Measurements from ENCODE around the gene TRIM3. TPM values are rescaled to one million over a fixed set of nuclear protein-coding genes. Genes with fewer than 3 reads are reported as not detected.

The TRIM3 gene
- total and polyA plus RNA-seq, 2 of the 8 experiments (the other 6 are each of a cell fraction or from before 2014, with no cell fraction given) = 10.7 to 14.3 TPM

DNA sequence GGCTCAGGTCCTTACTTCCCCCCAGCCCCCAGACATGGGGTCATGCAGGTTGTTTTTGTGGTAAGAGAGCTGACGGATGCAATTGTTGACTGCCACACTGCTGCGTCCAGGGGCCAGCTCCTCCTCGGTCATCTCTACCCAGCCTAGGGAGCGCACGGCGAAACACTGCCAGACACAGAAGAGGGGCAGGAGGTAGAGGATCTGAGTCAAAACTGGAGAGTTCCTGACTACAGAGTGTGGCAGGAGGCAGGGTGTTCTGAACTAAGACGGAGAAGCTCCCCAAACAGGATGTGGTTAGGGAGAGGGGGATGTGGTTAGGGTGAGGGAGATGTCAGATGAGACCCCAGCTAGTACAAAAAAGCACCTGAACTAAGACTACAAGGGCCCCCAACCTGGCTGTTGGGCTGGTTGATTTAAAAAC, 71.2 kb downstream of the TRIM3 start:
- TF ChIP-seq JUN (IDR thresholded peaks at IDR 0.05; ENCODE audit: low read depth, low read length) = no peak
- TF ChIP-seq SIN3A (conservative IDR thresholded peaks at IDR 0.05 in 1 of 2, IDR thresholded peaks at IDR 0.05 in 1 of 2; ENCODE audit: low read depth in 1 of 2, low read length in 2 of 2) = no peak
- no peak for TF ChIP-seq RBBP5 (IDR thresholded peaks at IDR 0.05; ENCODE audit: borderline replicate concordance, low read depth, low read length)
- no peak for TF ChIP-seq SIX5 (IDR thresholded peaks at IDR 0.05; ENCODE audit: low read depth, low read length)
- no peak for TF ChIP-seq CTBP2 (IDR thresholded peaks at IDR 0.05; ENCODE audit: borderline replicate concordance, insufficient read depth, insufficient read length, low read length)
- no peak for TF ChIP-seq SP4 (IDR thresholded peaks at IDR 0.05; ENCODE audit: low read length)
- Histone ChIP-seq H3K23ac (ENCODE audit: insufficient read length) (no peak overlapping the region), H3K9me3 (ENCODE audit: insufficient read depth in 2 of 2, low read depth in 1 of 2, low read length in 1 of 2) (no peaks in the 10 kb centered on the region), H3K18ac (ENCODE audit: extremely low read depth, low read length) (no peak overlapping the region), H3K14ac (ENCODE audit: insufficient read length) (no peak overlapping the region), H3K79me2 (ENCODE audit: control insufficient read depth in 1 of 2, insufficient read depth in 2 of 2, low read length in 2 of 2) (no peaks in the 10 kb centered on the region), H2BK15ac (ENCODE audit: low read length) (no peak overlapping the region), H3K4me1 (replicated peaks in 1 of 4; ENCODE audit: control insufficient read depth in 3 of 4, insufficient read depth in 4 of 4, low read length in 3 of 4) (peaks cover 8 to 15% (median 10%) of the 10 kb centered on the region in 4 experiments), H4K8ac (ENCODE audit: extremely low read depth, insufficient read depth, low read length) (no peak overlapping the region), H3K23me2 (ENCODE audit: low read depth, low read length) (no peaks in the 10 kb centered on the region), H2AFZ (ENCODE audit: low read length) (no peak overlapping the region), H2AK5ac (ENCODE audit: low read depth, low read length) (no peak overlapping the region), H3K36me3 (ENCODE audit: control insufficient read depth in 2 of 4, insufficient read depth in 4 of 4, low read length in 3 of 4) (peaks cover 0 to 2% (median 0%) of the 10 kb centered on the region in 4 experiments; a peak in 1 of 8 replicates), H4K20me1 (replicated peaks in 1 of 2; ENCODE audit: control insufficient read depth in 1 of 2, insufficient read depth in 2 of 2, low read length in 2 of 2) (peaks cover 2 to 12% of the 10 kb centered on the region in 2 experiments), H3K27ac (ENCODE audit: low read depth, low read length) (no peak overlapping the region), H3K9ac (replicated peaks in 1 of 4; ENCODE audit: extremely low read depth in 1 of 4, low read depth in 3 of 4, low read length in 3 of 4) (no peak overlapping the region), H2BK20ac (ENCODE audit: low read length) (no peak overlapping the region), H3K27me3 (replicated peaks in 1 of 4; ENCODE audit: control insufficient read depth in 3 of 4, extremely low read depth in 1 of 4, insufficient read depth in 3 of 4, low read length in 3 of 4) (no peaks in the 10 kb centered on the region), H4K5ac (ENCODE audit: insufficient read length, low read depth, low read length) (no peak overlapping the region), H3K4me2 (ENCODE audit: insufficient read depth in 1 of 2, low read depth in 2 of 2, low read length in 2 of 2) (no peak overlapping the region), H3K56ac (replicated peaks; ENCODE audit: insufficient read length, low read depth, low read length) (no peak overlapping the region), H2BK12ac (ENCODE audit: low read depth, low read length) (no peak overlapping the region), H2BK5ac (ENCODE audit: low read depth, low read length) (no peak overlapping the region), H4K91ac (replicated peaks; ENCODE audit: insufficient read length, low read length) (no peak overlapping the region), H2BK120ac (replicated peaks; ENCODE audit: low read depth, low read length) (no peak overlapping the region), H3K4ac (replicated peaks; ENCODE audit: insufficient read length, low read depth, low read length) (no peak overlapping the region), H3K79me1 (ENCODE audit: low read depth, low read length) (no peaks in the 10 kb centered on the region), H3K4me3 (ENCODE audit: extremely low read depth in 1 of 4, insufficient read depth in 2 of 4, low read depth in 3 of 4, low read length in 4 of 4) (no peak overlapping the region)
- CTCF ChIA-PET (ENCODE audit: partially characterized antibody) = interaction anchor here (0.7 to 9.5 kb wide), 9 partner anchors 10 to 103 kb away, joined by 3 to 79 read pairs (median 10); partner anchors contain the start of gene HPX
- 90% methylated on average over 7 of the region's 7 CpGs; no CpG with 5 or more reads in 1 of the 2 experiments for WGBS, 2 experiments (ENCODE audit: extremely low coverage in 1 of 2, insufficient coverage in 1 of 2, insufficient read length in 1 of 2, insufficient replicate concordance in 2 of 2, low coverage in 1 of 2, low lambda C conversion rate in 2 of 2, missing lambda C conversion rate in 1 of 2)
- FAIRE-seq (no peak), DNase-seq (ENCODE audit: low read depth in 1 of 2, low spot score in 2 of 2) (no peak)
- POLR2A ChIA-PET (ENCODE audit: partially characterized antibody) = interaction anchor here (0.8 to 1.9 kb wide), 3 partner anchors 9 to 17 kb away, joined by 3 to 9 read pairs (median 5); partner anchors contain the start of gene SMPD1

Data from H1 (cell line).